Astrocyte (in vitro differentiated cells and primary cell): ENCODE results near the gene PVALEF.

Source experiments
- CTCF ChIP-seq: IDR thresholded peaks from 2 replicates; pipeline ENCODE4 v1.5.1; 2011; ENCODE audit warnings: low read depth, mild to moderate bottlenecking, inconsistent platforms, low read length, moderate library complexity; ENCODE audit not compliant: insufficient read depth
- EZH2 ChIP-seq: IDR thresholded peaks from 2 replicates; pipeline ENCODE4 v1.6.1; 2012; ENCODE audit warnings: mild to moderate bottlenecking, low read length, inconsistent platforms; ENCODE audit not compliant: insufficient read depth

DNA sequence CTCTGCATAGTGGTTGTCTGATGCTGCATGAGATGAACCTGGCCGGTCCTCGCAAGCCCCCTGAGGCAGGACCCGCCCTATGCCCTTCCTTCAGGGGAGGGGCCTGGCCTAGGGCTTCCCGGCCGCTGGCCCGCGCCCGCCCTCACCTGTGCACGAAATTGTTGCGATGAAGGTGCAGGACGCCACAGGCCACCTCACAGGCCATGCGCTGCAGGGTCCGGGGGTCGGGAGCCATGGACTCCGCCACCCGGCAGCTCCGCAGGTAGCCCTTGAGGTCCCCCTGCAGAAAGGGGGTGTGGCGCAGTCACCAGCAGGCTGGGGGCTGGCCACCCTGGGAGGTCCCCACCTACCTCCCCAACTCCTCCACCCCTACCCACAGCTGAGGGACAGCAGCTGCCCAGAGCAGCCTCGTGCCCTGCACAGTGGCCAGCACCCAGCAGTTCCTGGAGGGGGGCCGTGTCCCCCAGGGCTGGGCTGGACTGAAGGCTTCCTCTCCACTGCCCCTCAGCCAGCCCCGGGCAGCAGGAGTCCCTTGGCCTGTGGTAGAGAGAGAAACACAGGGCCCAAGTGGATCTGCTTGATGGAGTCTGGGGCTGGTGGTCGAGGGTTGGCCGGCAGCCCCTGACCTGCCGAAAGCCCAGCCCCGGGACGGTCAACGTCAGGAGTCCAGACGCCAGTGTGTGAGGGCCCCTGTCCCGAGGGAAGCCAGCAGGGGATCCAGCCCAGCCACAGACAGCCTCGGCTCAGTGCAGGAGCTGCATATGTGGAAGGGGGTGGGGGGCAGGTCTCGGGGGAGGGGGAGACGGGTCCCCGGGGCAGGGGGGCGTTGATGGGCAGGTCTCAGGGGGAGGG is 38.8 kb upstream of the PVALEF start:
- TF ChIP-seq CTCF (no peak), EZH2 (no peak)
